HG03442 (cell line): Measurements from ENCODE around the gene SZT2.
"Not testable (repeated sequence)": the region's sequence is repeated elsewhere in the genome, so short reads cannot be mapped to it uniquely, and the experiment has no call there.

Experiments
- ATAC-seq: cut with Tn5 transposase; IDR thresholded peaks from one replicate; pipeline ENCODE4 v1.9.1; 2021; ENCODE audit warnings: mild to moderate bottlenecking, moderate library complexity; ENCODE audit not compliant: unreplicated experiment

The SZT2 gene

DNA sequence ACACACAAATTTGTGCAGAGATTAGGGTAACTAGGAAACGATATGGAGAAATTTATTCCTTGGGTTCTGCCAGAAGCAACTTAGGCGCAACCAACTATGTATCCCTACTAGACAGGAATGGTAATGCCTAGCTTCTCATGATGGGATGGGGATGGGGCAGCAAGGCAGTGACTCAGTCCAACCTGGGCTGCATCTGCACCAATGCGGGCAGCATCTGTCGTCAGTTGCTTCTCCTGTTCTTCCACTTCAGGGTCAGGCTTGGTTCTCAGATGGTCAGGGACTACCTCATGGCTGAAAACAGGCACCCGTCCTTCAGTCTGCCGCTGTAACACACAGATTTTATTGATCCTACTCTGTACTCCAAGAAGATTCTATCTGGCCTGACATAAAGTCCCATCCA lies 3.0 kb upstream of the SZT2 start:
- ATAC-seq, result no peak

DNA sequence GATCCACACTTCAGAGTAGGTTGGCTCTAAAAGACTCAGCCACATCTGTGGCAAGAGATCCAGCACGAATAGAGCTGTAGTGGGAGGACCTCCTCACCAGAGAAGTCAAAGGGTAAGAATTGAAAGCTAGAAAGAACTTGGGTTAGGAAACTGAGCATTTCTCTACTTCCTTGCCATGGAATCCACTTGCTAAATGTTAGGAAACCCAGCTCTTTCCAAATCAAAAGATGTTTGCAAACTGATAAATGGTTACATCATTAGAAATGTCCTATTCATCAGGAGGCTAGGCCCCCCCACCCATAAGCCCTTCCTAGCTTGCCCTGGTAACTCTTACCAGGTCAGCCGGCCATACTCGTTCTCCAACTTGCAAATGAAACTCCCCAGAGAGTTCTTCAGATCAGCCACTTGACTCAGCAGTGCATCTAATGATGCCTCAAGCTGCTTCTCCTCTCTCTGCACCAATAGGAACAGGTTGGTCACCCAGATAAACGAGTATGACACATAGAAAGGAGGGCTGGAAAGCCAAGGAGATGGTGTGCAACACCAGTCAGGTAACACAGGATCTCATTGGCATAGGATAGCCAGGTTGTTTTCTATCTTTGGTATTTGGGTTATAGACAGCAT lies 1.6 kb upstream of the SZT2 start:
- no peak for ATAC-seq

DNA sequence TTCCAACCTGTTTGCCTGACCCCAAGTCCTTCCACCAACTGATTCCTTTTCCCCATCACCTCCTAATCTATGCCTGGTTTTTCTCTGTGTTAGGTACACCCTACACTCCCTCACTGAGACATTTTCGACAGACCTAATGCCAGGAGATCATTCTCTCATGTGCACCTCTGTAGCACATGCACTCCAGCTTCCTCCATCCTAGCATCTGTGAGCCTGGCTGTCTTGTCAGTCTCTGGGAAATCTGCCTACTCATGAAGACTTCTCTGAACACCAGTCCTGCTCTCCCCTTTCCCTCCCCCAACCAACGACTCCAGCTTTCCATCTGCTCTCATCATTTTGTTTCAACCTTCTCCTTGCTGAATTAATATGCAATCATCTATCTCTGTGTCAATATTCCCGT lies 1.1 kb upstream of the SZT2 start:
- no peak for ATAC-seq

DNA sequence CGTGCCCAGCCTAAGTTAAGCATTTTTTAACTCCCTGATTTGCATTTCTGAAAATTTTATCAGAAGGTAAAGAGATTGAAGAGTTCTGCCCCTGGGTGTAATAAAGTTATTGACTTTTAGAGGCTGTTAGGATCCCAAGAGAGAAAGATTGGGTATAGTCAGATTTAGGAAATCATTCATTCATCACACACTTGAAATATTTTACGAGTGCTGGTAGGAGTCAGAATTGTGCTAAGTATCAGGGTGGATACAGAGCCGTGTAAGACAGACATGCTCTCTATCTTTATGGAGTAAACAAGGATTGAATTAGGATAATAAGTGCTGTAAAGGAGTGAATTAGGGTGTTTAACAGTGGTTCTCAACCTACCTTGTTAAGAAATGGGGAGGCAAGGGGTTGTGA lies 3.0 kb downstream of the SZT2 start:
- no peak for ATAC-seq

DNA sequence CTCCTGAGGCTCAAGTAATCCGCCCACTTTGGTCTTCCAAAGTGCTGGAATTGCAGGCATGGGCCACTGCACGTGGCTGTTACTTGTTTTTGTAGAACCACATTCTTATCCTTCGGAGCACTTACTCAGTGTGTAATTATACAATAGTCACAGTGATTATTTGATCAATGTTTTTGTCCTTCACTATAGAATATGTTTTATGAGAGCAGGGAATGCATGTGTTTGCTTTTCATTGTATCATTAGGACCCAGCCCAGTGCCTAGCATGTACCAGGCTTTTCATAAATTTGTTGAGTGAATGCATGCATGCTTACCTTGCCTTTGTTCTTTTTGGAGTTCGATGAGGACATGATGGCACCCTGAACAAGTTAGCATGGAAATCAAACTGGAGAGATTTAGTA lies 5.8 kb downstream of the SZT2 start:
- ATAC-seq, result no peak

DNA sequence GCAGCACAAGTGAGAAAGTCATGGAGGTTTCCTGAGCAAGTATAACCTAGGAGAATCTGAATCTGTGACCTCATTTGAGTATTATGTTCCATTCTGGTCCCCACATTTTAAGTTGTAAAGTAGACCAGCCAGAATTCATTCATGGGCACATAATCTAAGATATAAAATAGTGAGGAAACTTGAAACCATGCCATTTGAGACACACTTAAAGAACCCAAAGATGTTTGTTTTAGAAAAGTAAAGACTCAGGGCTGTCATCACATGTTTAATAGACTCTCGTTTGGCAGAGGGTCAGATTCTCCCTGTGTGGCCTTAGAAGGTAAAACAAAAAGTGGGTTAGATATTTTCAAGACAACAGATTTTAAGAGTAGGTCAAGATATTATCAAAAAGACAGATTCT lies 6.4 kb downstream of the SZT2 start:
- ATAC-seq, result no peak

DNA sequence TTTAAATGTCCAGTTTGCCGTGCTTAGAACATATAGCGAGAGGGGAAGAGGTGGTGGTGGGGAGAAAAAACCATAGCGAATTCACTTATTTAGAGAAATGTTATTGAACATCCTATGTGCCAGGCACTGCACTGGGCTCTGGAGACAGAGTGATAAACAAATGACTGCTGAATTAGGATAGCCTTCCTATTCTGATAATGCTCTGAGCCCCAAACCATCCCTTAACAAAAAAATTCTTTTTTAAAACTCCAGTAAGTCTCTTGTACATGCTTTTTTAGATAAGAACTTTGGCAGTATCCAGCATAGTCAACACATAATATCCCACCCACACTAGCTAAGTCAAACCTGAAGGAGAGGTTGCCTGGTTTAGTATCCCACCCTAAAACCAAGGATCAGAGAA lies 8.5 kb downstream of the SZT2 start:
- ATAC-seq, result no peak

DNA sequence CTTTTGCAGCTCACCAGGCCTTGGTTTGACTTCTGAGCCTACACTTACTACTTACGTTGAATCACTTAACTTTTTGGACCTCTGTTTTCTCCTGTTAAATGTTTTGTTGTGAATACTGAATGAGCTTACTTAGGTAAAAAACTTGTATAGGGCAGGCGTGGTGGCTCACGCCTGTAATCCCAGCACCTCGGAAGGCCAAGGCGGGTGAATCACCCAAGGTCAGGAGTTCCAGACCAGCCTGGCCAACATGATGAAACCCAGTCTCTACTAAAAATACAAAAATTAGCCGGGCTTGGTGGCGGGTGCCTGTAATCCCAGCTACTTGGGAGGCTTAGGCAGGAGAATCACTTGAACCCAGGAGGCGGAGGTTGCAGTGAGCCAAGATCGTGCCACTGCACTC lies 10.7 kb downstream of the SZT2 start:
- not testable (repeated sequence) for ATAC-seq

DNA sequence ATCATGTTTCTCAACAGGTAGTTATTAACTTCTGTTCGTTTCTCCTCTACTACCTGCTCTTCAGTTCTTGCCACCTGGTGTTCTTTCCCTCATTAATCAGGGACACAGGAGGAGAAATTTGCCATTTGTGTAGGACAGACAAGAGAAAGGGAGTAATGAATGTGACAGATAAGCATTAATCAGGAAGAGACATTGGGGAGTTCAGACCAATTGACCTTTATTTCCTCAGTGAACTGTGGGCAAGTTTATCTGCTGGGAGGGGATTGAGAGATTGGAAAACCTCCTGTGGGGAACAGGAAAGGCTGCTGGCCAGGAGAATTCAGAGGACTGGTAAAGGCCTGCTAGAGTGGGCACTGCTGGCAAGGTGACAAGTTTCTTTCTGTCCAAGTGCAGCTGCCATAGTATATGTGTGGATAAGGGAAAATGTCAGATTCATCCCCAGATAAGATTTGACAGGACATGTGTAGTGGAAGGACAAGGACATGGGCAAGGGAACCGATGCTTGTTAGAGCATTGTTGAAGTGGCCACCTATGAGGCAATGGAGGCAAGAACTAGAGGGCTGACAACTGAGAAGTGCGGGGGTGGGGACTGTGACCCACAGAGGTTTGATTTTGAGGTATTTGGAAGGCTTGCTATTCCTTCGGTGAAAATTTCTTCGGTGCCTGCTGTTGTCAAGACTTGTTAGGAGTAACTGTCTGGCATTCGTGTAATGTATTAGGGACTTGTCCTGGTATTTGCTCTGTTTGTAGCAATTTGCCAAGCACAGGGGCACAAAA lies 12.6 kb downstream of the SZT2 start:
- no peak for ATAC-seq

DNA sequence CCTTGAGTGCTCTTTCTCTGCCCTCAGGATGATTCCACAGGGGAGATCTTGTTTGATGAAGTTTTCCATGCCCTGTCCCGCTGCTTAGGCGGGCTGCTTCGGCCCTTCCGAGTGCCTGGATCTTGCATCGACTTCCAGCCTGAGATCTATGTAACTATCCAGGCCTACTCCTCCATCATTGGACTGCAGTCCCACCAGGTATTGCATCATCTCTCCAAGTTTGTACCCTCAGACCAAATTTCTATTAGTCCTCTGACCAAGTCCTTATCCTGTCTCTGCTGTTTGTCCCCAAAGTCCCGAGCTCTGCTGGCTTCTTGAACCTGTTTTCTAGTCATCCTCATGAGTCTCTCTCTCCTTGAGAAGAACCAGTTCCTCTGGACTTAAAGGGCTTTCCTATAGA lies 14.7 kb downstream of the SZT2 start:
- no peak for ATAC-seq

DNA sequence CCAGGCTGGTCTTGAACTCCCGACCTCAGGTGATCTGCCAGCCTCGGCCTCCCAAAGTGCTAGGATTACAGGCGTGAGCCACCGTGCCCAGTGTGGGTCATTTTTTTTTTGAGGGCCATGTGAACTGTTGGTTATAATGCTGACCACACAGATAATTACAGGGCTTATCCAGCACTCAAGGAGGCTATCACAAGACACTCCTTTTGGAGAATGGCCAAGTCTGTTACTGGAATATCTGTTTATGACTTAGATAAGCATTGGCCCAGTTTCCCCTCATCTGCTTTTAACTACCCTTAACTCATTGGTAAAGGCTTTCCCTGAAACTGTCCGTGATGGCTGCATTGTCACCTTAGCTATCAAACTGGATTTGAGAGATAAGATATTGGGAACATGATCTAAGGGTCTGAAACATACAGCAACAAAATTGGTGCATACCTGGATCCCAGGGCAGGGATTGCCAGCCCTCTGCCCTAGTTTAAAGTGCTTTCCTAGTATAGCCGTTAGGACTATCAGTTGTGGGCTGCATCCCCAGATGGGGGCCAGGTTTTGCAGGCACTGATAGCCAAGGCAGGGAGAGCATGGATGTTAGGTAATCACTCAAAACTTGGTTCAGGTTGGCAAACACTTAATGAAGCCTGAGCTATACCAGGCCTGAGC lies 15.6 kb downstream of the SZT2 start:
- ATAC-seq, result no peak

DNA sequence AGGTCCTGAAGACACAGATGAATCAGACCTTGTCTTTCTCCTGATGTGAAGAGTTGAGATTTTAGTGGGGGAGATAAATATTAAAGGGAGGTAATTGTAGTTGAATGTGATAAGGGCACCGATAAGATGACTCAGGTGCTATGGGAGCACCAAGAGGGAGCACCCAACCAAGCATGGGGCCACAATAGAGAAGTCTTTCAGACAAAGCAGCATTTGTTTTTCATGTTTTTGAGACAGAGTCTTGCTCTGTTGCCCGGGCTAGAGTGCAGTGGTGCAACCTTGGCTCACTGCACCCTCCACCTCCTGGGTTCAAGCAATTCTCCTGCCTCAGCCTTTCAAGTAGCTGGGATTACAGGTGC lies 16.2 kb downstream of the SZT2 start:
- ATAC-seq, result no peak

DNA sequence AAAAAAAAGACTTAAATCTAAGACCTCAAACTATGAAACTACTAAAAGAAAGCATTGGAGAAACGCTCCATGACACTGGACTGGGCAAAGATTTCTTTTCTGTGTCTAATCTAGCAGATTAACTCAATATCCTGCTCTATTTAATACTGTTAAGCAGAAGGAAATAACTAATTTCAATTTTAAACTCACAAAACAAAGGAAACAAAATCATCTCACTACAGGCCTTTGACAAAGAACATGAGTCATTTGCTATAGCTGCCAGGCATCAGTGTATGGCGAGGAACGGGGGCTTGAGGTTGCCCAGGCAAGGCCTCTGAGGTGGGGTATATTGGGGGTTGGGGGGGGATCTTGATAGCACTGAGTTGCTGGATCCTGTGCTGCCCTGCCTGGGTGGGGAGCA lies 20.9 kb downstream of the SZT2 start:
- ATAC-seq, result no peak

DNA sequence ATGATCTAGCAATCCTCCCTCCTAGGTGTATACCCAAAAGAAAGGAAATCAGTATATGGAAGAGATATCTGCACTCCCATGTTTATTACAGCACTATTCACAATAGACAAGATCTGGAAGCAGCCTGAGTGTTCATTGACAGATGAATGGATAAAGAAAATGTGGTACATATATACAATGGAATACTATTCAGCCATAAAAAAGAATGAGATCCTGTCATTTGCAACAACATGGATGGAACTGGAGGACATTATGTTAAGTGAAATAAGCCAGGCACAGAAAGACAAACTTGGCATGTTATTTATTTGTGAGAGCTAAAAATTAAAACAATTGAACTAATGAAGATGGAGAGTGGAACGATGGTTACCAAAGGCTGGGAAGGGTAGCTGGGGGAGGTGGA lies 23.7 kb downstream of the SZT2 start:
- ATAC-seq, result not testable (repeated sequence)

DNA sequence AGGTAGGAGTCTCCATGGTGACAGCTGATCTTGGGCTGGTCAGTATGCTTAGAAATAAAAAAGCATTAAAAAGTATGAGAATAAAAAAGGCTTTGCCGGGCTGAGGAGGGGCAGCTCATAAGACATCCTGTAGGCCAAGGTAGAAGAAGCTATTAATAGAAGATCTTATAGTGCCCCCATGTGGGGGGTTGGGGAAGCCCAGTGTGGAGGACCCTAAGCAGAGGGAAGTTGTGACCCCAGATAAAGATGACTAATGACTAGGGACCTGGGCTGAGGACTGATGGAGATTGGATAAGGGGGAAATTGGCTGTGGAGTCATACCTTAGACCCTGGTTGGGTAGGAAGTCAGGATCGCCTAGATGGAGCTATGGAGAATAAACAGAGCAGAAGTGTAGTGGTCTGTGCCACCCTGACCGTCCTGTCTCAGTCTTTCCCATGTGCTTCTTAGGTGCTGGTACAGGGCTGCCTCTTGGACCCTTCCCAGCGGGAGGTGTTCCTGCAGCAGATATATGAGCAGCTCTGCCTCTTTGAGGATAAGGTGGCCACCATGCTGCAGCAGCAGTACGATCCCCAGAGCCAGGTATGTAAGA lies 25.0 kb downstream of the SZT2 start:
- no peak for ATAC-seq

DNA sequence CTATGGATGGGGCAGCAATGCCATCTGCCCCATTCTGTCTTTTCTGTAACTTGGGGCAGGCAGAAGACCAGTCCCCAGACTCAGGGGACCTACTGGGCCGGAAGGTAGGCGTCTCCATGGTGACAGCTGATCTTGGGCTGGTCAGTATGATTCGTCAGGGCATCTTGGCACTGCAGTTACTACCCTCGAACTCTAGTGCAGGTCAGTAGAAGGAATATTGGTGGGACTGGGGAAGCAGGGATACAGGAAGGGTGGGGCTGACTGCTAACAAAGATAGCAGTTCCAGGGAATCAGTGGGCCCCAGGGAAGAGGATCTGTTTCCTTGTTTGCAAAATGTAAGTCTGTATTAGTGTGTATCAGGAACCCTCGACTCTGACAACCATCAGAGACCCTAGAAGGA lies 26.2 kb downstream of the SZT2 start:
- no peak for ATAC-seq

DNA sequence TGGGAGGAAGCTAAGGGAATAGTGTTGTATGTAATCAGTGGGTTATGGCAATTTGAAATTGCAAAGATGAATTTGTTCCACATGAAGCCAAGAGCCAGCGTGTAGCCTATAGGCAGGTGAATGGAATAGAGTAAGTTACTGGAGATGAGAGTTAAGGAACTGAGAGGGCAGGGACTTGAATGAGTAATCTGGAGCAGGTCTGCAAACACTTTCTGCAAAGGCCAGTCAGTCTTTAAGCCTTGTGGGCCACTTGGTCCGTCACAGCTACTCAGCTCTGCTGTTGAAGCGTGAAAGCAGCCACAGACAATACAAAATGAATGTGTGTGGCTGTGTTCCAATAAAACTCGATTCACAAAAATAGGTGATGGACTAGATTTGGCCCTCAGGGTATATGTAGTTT lies 29.2 kb downstream of the SZT2 start:
- no peak for ATAC-seq

DNA sequence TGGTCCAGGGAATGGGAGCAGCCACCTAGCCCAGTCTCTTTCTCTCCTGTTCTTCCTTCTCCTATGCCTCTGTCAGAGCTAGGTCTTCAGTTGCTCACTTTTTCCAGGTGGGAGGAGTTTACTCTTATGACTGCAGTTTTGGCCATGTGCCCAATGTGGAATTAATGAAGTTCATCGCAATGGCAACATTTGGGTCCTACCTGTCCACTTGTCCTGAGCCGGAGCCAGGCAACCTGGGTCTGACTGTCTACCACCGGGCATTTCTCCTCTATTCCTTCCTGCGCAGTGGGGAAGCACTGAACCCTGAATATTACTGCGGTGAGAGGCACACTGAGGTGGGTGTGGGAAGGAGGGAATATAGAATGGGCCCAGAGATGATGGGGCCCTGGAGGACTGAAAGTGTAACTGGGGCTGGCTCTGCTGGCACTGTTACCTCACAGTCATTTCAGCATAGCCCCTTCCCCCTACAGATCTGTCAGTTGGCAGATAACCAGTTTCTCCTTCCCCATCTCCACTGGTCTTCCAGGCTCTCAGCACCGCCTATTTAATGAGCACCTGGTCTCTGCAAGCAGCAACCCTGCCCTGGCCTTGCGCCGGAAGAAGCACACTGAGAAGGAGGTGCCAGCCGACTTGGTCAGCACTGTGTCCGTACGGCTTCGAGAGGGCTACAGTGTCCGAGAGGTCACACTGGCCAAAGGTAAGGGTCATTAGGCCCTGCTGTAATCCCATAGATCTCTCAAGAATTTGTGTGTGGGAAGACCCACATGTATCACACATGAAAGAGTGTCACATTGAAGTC lies 30.1 kb downstream of the SZT2 start:
- no peak for ATAC-seq

DNA sequence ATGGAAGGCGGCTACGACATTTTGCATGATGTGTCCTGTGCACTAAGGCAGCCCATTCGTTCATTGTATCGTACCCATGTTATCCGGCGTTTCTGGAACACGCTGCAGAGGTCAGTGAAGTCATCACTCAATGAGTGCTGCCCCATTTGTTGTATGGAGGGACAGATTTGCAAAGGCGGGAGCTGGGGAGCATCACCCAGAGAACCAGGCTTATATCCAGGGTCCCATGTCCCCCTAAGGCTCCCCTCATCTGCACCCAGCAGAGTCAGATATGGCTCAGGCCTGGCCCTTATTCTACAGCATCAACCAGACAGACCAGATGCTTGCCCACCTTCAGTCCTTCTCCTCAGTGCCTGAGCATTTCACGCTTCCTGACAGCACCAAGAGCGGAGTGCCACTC lies 31.2 kb downstream of the SZT2 start:
- ATAC-seq, result no peak

DNA sequence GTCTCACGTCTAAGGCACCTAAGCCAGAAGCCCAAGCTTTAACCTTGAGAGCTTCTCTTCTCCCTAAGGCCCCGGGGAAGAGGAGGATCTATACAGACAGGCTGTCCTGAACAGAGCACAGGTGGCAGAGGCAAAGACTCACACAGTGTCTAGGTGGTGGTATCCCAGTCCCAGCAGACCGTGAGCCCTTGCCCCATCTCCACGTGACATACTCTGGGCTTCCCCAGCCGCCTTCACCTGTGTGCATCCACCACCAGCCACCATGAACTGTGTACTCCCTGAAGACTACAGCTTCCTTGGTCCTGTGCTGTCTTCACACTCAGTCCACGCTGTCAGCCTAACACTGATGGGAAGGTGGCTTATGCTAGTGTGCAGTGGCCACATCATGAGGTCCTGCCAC lies 31.7 kb downstream of the SZT2 start:
- no peak for ATAC-seq
